Stomach (tissue), 9 donors: ENCODE measurements around the gene PEA15. TPM values are rescaled to one million over a fixed set of nuclear protein-coding genes. Genes with fewer than 3 reads are reported as not detected.

Experiments used
- DNase-seq, 2 donors: peaks; one replicate each; pipeline versions ENCODE4 v3.0.0 to v3.0.0-alpha.2; 2013 to 2019
- H3K27ac ChIP-seq, 5 donors: fragments of 200-600 bp in 4 of 5; sonication (generic) in 4 of 5; one replicate each; pipeline ENCODE4 v1.5.1; 2013 to 2019; ENCODE audit warnings: mild to moderate bottlenecking in 1 of 5, moderate library complexity in 1 of 5
- H3K27me3 ChIP-seq, 3 donors: fragments of 200-600 bp; sonication (generic); one replicate each; pipeline ENCODE4 v1.5.1; 2017 to 2019; ENCODE audit warnings: mixed run types in 1 of 3
- H3K36me3 ChIP-seq, 4 donors: fragments of 200-600 bp; sonication (generic); 1 replicate in 3 of 4; 2 replicates in 1 of 4; pipeline ENCODE4 v1.5.1; 2016 to 2019
- H3K4me1 ChIP-seq, 4 donors: fragments of 200-600 bp; sonication (generic); one replicate each; pipeline ENCODE4 v1.5.1; 2016 to 2019
- H3K4me3 ChIP-seq, 4 donors: fragments of 200-600 bp; sonication (generic) in 3 of 4; one replicate each; pipeline ENCODE4 v1.5.1; 2016 to 2019; ENCODE audit warnings: mild to moderate bottlenecking in 1 of 4
- H3K9me3 ChIP-seq, 4 donors: fragments of 200-600 bp; sonication (generic); one replicate each; pipeline ENCODE4 v1.5.1; 2016 to 2019
- EP300 ChIP-seq: sonication (generic); formaldehyde crosslinking; IDR thresholded peaks from one replicate; pipeline ENCODE4 v1.6.1; 2017; ENCODE audit warnings: antibody characterized with exemption
- POLR2A ChIP-seq, 4 donors: fragments of 450-650 bp; IDR thresholded peaks; one replicate each; pipeline ENCODE4 v1.6.1; 2016; ENCODE audit warnings: antibody characterized with exemption in 4 of 4, control low read depth in 2 of 4, mild to moderate bottlenecking in 1 of 4, moderate library complexity in 1 of 4
- POLR2AphosphoS5 ChIP-seq, 3 donors: sonication (generic); formaldehyde crosslinking; IDR thresholded peaks; one replicate each; pipeline ENCODE4 v1.6.1; 2016; ENCODE audit warnings: antibody characterized with exemption in 3 of 3
- WGBS, 5 donors: extraction: QIAGEN DNeasy Blood & Tissue Kit in 3 of 5; methylation state at CpG; one replicate each; pipeline versions ENCODE4 v1.1.5 to v1.1.7; 2013 to 2018; 5-methylcytosine and 5-hydroxymethylcytosine counted together
- intact Hi-C: fragments of 100-400 bp; cut with DNase I; formaldehyde crosslinking; loops from one replicate; pipeline ENCODE4 v1.15.1; 2023; ENCODE audit warnings: low total_unique reads
- polyA plus RNA-seq, 3 donors: library from polyadenylated mRNA; stranded (reverse); fragments of 200-250 nt; gene quantifications; one replicate each; pipeline ENCODE4 v1.2.3, GENCODE V29; 2013
- total RNA-seq, 5 donors: library from RNA; depleted of rRNA; stranded (reverse); fragments of >200 nt; gene quantifications; one replicate each; pipeline versions ENCODE4 v1.1.0 to v1.2.3, GENCODE V29; 2014 to 2016
- TF ChIP-seq, protein P1 (sequence below), 7 experiments: fragments of 450-650 bp in 4 of 7; fragments of 200-600 bp in 3 of 7; sonication (generic) in 3 of 7; IDR thresholded peaks; one replicate each; pipeline ENCODE4 v1.5.1; 2016 to 2019; ENCODE audit warnings: antibody characterized with exemption in 7 of 7, control low read depth in 2 of 7, mild to moderate bottlenecking in 1 of 7
- donor health status: healthy with polysubstance abuse.
- donor health status: Bipolar disorder and iron deficiency.
- donor health status: healthy.

PEA15 gene
- total and polyA plus RNA-seq, 8 donors: 26.3 to 127 (median 58.0) TPM

DNA sequence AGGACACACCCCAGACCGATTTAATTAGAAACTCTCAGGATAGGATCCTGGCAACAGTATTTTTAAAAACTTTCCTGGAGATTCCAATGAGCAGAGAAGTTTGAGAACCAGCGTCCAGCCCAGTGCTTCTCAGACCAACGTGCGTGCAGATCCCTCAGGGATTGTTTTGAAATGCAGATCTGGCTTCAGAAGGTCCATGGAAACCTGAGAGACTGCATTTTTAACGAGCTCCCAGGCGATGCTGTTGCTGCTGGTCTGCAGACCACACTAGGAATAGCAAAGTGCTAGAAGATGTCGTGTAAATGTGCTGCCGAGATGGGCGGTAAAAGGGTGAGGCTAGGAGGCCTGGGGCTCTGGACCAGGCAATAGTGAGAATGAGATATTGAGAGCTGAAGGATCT is 33.2 kb upstream of the PEA15 start:
- H3K4me1 ChIP-seq: no peaks in the 10 kb centered on the region
- no peak for TF ChIP-seq POLR2AphosphoS5 (IDR thresholded peaks at IDR 0.05)
- TF ChIP-seq, protein P1, sequence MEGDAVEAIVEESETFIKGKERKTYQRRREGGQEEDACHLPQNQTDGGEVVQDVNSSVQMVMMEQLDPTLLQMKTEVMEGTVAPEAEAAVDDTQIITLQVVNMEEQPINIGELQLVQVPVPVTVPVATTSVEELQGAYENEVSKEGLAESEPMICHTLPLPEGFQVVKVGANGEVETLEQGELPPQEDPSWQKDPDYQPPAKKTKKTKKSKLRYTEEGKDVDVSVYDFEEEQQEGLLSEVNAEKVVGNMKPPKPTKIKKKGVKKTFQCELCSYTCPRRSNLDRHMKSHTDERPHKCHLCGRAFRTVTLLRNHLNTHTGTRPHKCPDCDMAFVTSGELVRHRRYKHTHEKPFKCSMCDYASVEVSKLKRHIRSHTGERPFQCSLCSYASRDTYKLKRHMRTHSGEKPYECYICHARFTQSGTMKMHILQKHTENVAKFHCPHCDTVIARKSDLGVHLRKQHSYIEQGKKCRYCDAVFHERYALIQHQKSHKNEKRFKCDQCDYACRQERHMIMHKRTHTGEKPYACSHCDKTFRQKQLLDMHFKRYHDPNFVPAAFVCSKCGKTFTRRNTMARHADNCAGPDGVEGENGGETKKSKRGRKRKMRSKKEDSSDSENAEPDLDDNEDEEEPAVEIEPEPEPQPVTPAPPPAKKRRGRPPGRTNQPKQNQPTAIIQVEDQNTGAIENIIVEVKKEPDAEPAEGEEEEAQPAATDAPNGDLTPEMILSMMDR (IDR thresholded peaks at IDR 0.05): no peak
- TF ChIP-seq POLR2A (IDR thresholded peaks at IDR 0.05): no peak
- no peak for TF ChIP-seq EP300
- peaks cover 0 to 21% (median 0%) of the 10 kb centered on the region in 3 donors for H3K27me3 ChIP-seq
- no peak overlapping the region for H3K27ac ChIP-seq
- no peak for DNase-seq
- no peaks in the 10 kb centered on the region for H3K36me3 ChIP-seq
- H3K4me3 ChIP-seq: no peak overlapping the region
- WGBS, 5 donors: 53 to 68% (median 56%) methylated on average over 9 of the region's 9 CpGs
- no peaks in the 10 kb centered on the region for H3K9me3 ChIP-seq
- intact Hi-C loops: loop anchor here (10.0 kb wide), 1 partner anchor 57 kb away; the partner anchor contains the start of gene ATP1A2

GRCh38 chr1:160177231-160177630 is 28.0 kb upstream of the PEA15 start:
- intact Hi-C loops: loop anchor here (10.0 kb wide), 1 partner anchor 62 kb away; the partner anchor contains the start of gene ATP1A2
- no peak for DNase-seq
- TF ChIP-seq POLR2AphosphoS5 (IDR thresholded peaks at IDR 0.05): no peak
- TF ChIP-seq, protein P1 (IDR thresholded peaks at IDR 0.05): no peak
- TF ChIP-seq POLR2A (IDR thresholded peaks at IDR 0.05): no peak
- no peak for TF ChIP-seq EP300

GRCh38 chr1:160177667-160178066 is 27.5 kb upstream of the PEA15 start:
- Histone ChIP-seq H3K27me3 (peaks cover 0 to 9% (median 0%) of the 10 kb centered on the region in 3 donors), H3K27ac (no peak overlapping the region), H3K36me3 (no peaks in the 10 kb centered on the region), H3K4me1 (no peaks in the 10 kb centered on the region), H3K9me3 (no peaks in the 10 kb centered on the region), H3K4me3 (no peak overlapping the region)
- DNase-seq: no peak
- 72 to 85% (median 85%) methylated on average over 1 of the region's 1 CpG for WGBS, 5 donors
- intact Hi-C loops: loop anchor here (10.0 kb wide), 1 partner anchor 63 kb away; the partner anchor contains the start of gene ATP1A2
- TF ChIP-seq POLR2A (IDR thresholded peaks at IDR 0.05) (no peak), EP300 (no peak), POLR2AphosphoS5 (IDR thresholded peaks at IDR 0.05) (no peak)
- TF ChIP-seq, protein P1 (IDR thresholded peaks at IDR 0.05): no peak

More at GRCh38 chr1:160177231-160177630, 28.0 kb upstream of the PEA15 start:
- Histone ChIP-seq H3K9me3 (no peaks in the 10 kb centered on the region), H3K27ac (no peak overlapping the region), H3K36me3 (no peaks in the 10 kb centered on the region), H3K4me3 (no peak overlapping the region), H3K27me3 (peaks cover 0 to 9% (median 0%) of the 10 kb centered on the region in 3 donors), H3K4me1 (no peaks in the 10 kb centered on the region)
- WGBS, 5 donors: 88 to 95% (median 90%) methylated on average over 2 of the region's 2 CpGs

- peaks cover 0 to 9% (median 0%) of the 10 kb centered on the region in 3 donors for H3K27me3 ChIP-seq
- no peak overlapping the region for H3K27ac ChIP-seq
- H3K36me3 ChIP-seq: no peaks in the 10 kb centered on the region
- no peaks in the 10 kb centered on the region for H3K9me3 ChIP-seq
- no peak for DNase-seq
- no peak overlapping the region for H3K4me3 ChIP-seq
- intact Hi-C loops: loop anchor here (10.0 kb wide), 1 partner anchor 64 kb away; the partner anchor contains the start of gene ATP1A2
- H3K4me1 ChIP-seq: no peaks in the 10 kb centered on the region
- TF ChIP-seq POLR2A (IDR thresholded peaks at IDR 0.05) (no peak), POLR2AphosphoS5 (IDR thresholded peaks at IDR 0.05) (no peak), EP300 (no peak)
- TF ChIP-seq, protein P1 (IDR thresholded peaks at IDR 0.05): no peak
- 84 to 93% (median 90%) methylated on average over 2 of the region's 2 CpGs for WGBS, 5 donors
Observed at GRCh38 chr1:160178731-160179130, 26.5 kb upstream of the PEA15 start.
